ENCODE results near the gene SYK.
A peak's percentile ranks its signal among the peaks of the same experiment; 100 is the strongest.

Gene SYK

DNA sequence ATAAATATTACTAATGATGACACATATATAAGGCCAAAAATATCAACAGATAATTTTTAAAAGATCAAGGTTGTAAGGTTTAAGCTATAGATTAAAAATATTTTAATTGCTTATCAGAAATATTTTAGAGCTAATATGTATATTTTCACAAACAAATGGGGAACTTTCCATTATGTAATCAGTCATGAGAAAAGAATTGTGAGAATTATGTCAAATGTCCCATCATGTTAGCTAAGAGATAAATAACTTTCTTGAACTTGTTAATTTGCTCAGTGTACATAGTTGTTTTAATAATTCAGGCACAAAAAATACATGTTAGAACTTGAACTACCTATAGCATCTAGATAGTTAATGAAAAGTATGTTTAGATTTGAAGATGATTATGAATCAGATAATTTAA lies 67.7 kb downstream of the SYK start:
- H3K36me3 ChIP-seq = peaks cover 63% of the 10 kb centered on the region
- no peak overlapping the region for H3K4me3 ChIP-seq (ENCODE audit: low read depth, low read length)
- H3K27me3 ChIP-seq (ENCODE audit: insufficient read depth, low read depth, severe bottlenecking) = no peaks in the 10 kb centered on the region
- H3K27ac ChIP-seq = no peak overlapping the region
- H3K9me3 ChIP-seq (ENCODE audit: severe bottlenecking) = no peaks in the 10 kb centered on the region
- DNase-seq = no peak
- TF ChIP-seq, protein P1, sequence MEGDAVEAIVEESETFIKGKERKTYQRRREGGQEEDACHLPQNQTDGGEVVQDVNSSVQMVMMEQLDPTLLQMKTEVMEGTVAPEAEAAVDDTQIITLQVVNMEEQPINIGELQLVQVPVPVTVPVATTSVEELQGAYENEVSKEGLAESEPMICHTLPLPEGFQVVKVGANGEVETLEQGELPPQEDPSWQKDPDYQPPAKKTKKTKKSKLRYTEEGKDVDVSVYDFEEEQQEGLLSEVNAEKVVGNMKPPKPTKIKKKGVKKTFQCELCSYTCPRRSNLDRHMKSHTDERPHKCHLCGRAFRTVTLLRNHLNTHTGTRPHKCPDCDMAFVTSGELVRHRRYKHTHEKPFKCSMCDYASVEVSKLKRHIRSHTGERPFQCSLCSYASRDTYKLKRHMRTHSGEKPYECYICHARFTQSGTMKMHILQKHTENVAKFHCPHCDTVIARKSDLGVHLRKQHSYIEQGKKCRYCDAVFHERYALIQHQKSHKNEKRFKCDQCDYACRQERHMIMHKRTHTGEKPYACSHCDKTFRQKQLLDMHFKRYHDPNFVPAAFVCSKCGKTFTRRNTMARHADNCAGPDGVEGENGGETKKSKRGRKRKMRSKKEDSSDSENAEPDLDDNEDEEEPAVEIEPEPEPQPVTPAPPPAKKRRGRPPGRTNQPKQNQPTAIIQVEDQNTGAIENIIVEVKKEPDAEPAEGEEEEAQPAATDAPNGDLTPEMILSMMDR (IDR thresholded peaks at IDR 0.05; ENCODE audit: low read depth, low read length) = no peak

DNA sequence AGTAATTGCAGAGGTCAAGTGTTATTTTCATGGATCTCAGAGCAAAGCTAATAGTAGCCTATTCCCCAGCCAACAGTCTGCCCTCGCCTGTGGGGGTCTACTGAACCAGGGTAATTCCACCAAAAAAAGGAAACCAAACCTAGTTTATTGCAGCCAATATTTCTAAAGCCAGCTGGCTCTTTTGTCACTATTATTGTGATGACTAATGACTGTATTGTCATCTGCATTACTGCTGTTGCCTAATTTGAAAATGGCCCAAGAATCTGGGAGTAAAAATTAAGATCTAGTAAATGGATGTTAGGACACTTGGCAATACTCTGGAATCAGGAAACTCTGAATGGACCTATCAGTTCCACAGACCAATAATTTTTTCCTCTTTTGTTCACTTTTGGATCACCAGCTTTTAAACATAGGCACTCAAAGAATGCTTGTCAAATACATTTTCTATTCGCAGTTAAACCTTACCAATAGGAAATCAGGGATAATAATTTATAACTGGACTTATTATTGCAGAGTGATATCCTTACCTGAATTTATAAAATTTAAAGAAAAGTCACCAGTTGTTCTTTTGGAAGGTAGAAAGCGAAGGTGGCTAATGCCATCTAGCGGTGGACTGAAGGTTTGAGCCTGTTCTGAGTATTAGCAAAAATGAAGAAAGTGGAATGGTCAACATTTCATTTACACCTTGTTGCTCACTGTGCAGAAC lies 69.2 kb downstream of the SYK start:
- Histone ChIP-seq H3K4me3 (ENCODE audit: low read depth, low read length) (no peak overlapping the region), H3K36me3 (peaks cover 64% of the 10 kb centered on the region), H3K27me3 (ENCODE audit: insufficient read depth, low read depth, severe bottlenecking) (no peaks in the 10 kb centered on the region), H3K27ac (peak overlapping the region; percentile 56), H3K9me3 (ENCODE audit: severe bottlenecking) (no peaks in the 10 kb centered on the region)
- TF ChIP-seq, protein P1 (IDR thresholded peaks at IDR 0.05; ENCODE audit: low read depth, low read length) = peak; percentile 72
- peak; percentile 35 for DNase-seq

- Histone ChIP-seq H3K27me3 (ENCODE audit: insufficient read depth, low read depth, severe bottlenecking) (no peaks in the 10 kb centered on the region), H3K27ac (peak overlapping the region; percentile 30; the same call in 1 of the 2 replicates), H3K9me3 (ENCODE audit: severe bottlenecking) (no peaks in the 10 kb centered on the region), H3K36me3 (peaks cover 60% of the 10 kb centered on the region), H3K4me3 (ENCODE audit: low read depth, low read length) (no peak overlapping the region)
- no peak for DNase-seq
- TF ChIP-seq, protein P1 (IDR thresholded peaks at IDR 0.05; ENCODE audit: low read depth, low read length) = no peak
Measured at GRCh38 chr9:90871327-90871935, 69.8 kb downstream of the SYK start.

- Histone ChIP-seq H3K4me3 (ENCODE audit: low read depth, low read length) (no peak overlapping the region), H3K36me3 (peaks cover 60% of the 10 kb centered on the region), H3K27me3 (ENCODE audit: insufficient read depth, low read depth, severe bottlenecking) (no peaks in the 10 kb centered on the region), H3K9me3 (ENCODE audit: severe bottlenecking) (no peaks in the 10 kb centered on the region), H3K27ac (no peak overlapping the region)
- TF ChIP-seq, protein P1 (IDR thresholded peaks at IDR 0.05; ENCODE audit: low read depth, low read length) = no peak
- no peak for DNase-seq
Measured at GRCh38 chr9:90872835-90873294, 71.2 kb downstream of the SYK start.

DNA sequence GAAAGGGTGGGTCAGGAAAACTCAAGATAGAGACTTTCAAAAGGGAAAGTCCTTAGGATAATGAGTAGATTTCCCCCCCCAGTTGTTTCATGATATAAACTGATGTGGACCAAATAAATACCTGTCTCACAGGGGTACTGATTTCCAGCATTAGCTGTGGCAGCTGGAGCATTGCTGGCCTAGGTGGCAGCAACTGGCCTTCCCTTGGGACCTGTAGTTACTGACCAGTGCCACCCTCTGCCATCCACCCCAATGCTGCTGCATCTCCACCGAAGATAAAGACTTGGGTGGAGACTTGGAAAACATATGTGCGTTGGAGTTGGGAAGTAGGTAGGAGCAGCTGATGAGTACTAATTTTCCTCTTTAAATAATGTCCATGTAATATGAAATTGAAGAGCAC lies 71.8 kb downstream of the SYK start:
- H3K27ac ChIP-seq = no peak overlapping the region
- TF ChIP-seq, protein P1 (IDR thresholded peaks at IDR 0.05; ENCODE audit: low read depth, low read length) = no peak
- DNase-seq = no peak
- no peak overlapping the region for H3K4me3 ChIP-seq (ENCODE audit: low read depth, low read length)
- no peaks in the 10 kb centered on the region for H3K27me3 ChIP-seq (ENCODE audit: insufficient read depth, low read depth, severe bottlenecking)
- no peaks in the 10 kb centered on the region for H3K9me3 ChIP-seq (ENCODE audit: severe bottlenecking)
- H3K36me3 ChIP-seq = peaks cover 61% of the 10 kb centered on the region

All from WERI-Rb-1 (cell line).